Peyer's patch (tissue), 4 donors: ENCODE measurements around the gene AGTR1. TPM values are rescaled to one million over a fixed set of nuclear protein-coding genes. Genes with fewer than 3 reads are reported as not detected.

Experiments used
- DNase-seq, 3 donors: peaks; one replicate each; pipeline ENCODE4 v3.0.0-alpha.2; 2017 to 2019
- H3K27ac ChIP-seq, 4 donors: fragments of 200-600 bp; sonication (generic); one replicate each; pipeline ENCODE4 v1.5.1; 2016 to 2019
- H3K27me3 ChIP-seq, 2 donors: fragments of 200-600 bp; sonication (generic); one replicate each; pipeline ENCODE4 v1.5.1; 2019
- H3K36me3 ChIP-seq, 3 donors: fragments of 200-600 bp; sonication (generic); one replicate each; pipeline ENCODE4 v1.5.1; 2016 to 2019
- H3K4me1 ChIP-seq, 4 donors: fragments of 200-600 bp; sonication (generic); one replicate each; pipeline ENCODE4 v1.5.1; 2016 to 2019
- H3K4me3 ChIP-seq, 4 donors: fragments of 200-600 bp; sonication (generic); 1 replicate in 3 of 4; 2 replicates in 1 of 4; pipeline ENCODE4 v1.5.1; 2016 to 2019; ENCODE audit warnings: mild to moderate bottlenecking in 1 of 4
- H3K9me3 ChIP-seq, 4 donors: fragments of 200-600 bp; sonication (generic); one replicate each; pipeline ENCODE4 v1.5.1; 2016 to 2019; ENCODE audit warnings: mild to moderate bottlenecking in 1 of 4
- POLR2A ChIP-seq, 2 donors: fragments of 450-650 bp; IDR thresholded peaks; one replicate each; pipeline ENCODE4 v1.5.1; 2017; ENCODE audit warnings: antibody characterized with exemption in 2 of 2, mild to moderate bottlenecking in 2 of 2, moderate library complexity in 2 of 2
- total RNA-seq, 4 donors: library from RNA; depleted of rRNA; stranded (reverse); fragments of >200 nt; gene quantifications; one replicate each; pipeline ENCODE4 v1.1.0, GENCODE V29; 2016
- TF ChIP-seq, protein P1 (sequence below), 6 experiments: fragments of 450-650 bp in 4 of 6; fragments of 200-600 bp in 2 of 6; sonication (generic) in 1 of 6; IDR thresholded peaks; one replicate each; pipeline ENCODE4 v1.5.1; 2017 to 2019; ENCODE audit warnings: antibody characterized with exemption in 6 of 6, mild to moderate bottlenecking in 3 of 6, moderate library complexity in 1 of 6

AGTR1 gene
- total RNA-seq, 4 donors from 2014 or later, result 0.70 to 3.8 (median 1.2) TPM; not detected in 1

DNA sequence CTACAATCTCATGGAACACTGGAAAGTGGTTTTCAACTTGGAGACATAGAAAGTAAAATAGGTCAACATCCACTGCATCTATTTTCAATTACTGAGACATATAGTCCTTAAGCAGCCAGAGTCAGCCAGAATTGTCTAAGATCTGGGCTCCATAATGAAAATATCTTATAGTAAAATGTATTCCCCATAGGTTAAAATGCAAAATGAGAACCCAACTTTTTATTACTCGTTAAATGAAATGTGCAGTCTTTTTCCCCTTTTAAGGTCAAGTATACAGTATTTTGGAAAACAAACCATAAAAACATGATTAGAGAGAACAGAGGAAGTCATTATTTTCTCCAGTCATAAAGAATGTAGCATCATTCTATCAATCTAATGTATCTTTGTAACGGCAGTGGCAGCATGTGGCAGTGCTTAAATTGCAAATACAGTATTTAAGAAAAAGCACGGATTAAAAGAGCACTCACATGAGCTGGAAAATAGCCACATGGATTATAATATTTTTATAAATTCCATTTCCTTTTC, 65.5 kb downstream of the AGTR1 start:
- H3K27me3 ChIP-seq, result no peaks in the 10 kb centered on the region
- TF ChIP-seq, protein P1, sequence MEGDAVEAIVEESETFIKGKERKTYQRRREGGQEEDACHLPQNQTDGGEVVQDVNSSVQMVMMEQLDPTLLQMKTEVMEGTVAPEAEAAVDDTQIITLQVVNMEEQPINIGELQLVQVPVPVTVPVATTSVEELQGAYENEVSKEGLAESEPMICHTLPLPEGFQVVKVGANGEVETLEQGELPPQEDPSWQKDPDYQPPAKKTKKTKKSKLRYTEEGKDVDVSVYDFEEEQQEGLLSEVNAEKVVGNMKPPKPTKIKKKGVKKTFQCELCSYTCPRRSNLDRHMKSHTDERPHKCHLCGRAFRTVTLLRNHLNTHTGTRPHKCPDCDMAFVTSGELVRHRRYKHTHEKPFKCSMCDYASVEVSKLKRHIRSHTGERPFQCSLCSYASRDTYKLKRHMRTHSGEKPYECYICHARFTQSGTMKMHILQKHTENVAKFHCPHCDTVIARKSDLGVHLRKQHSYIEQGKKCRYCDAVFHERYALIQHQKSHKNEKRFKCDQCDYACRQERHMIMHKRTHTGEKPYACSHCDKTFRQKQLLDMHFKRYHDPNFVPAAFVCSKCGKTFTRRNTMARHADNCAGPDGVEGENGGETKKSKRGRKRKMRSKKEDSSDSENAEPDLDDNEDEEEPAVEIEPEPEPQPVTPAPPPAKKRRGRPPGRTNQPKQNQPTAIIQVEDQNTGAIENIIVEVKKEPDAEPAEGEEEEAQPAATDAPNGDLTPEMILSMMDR (IDR thresholded peaks at IDR 0.05), result no peak
- TF ChIP-seq POLR2A (IDR thresholded peaks at IDR 0.05), result no peak
- H3K9me3 ChIP-seq, result no peaks in the 10 kb centered on the region
- H3K27ac ChIP-seq, result no peak overlapping the region
- no peaks in the 10 kb centered on the region for H3K36me3 ChIP-seq
- no peaks in the 10 kb centered on the region for H3K4me1 ChIP-seq
- no peak overlapping the region for H3K4me3 ChIP-seq
- DNase-seq, result no peak

DNA sequence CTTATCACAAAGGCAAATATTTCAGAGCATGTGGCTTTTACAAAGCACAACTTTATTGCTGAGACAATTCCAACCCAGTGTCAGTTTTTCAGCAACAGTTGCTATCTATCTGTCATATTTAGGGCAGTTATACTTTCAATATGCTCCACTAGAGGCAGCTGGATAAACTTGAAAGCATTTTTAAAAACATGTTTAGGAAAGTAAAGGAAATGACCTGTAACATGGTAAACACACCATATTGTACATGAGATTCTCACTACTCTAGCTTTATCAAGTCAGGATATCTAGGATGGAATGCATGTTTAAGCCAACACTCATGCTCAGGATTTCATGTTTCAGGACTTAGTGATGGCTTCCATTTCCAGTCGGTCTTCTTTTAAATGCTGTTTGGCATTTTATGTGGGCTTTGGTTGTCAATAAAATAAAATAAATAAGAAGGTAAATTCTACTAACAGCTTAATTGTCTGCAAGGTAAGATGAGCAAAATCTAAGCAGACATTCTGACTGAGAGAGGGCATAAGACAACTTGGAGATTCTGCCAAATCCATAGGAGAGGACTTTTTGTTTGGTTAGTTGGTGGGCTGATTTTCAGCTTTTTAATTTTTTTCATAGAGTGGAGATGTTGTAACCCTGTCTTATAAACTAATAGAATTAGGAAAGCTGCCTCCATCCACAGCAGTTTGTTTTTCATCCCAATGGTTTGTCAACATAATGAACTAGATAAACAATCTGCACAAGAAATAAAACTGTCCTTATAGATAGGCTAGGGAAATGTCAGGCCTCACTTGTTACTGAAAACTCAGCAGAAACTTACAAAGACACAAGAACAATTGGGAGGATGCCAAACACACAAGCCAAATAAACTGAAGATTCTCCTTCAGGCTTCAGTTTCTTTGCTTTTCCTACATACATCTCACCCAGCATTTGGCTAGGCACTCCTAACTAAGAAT, 66.6 kb downstream of the AGTR1 start:
- no peaks in the 10 kb centered on the region for H3K27me3 ChIP-seq
- DNase-seq, result no peak
- H3K4me3 ChIP-seq, result no peak overlapping the region
- no peaks in the 10 kb centered on the region for H3K9me3 ChIP-seq
- no peaks in the 10 kb centered on the region for H3K36me3 ChIP-seq
- H3K27ac ChIP-seq, result no peak overlapping the region
- TF ChIP-seq, protein P1 (IDR thresholded peaks at IDR 0.05), result no peak
- TF ChIP-seq POLR2A (IDR thresholded peaks at IDR 0.05), result no peak
- H3K4me1 ChIP-seq, result no peaks in the 10 kb centered on the region

DNA sequence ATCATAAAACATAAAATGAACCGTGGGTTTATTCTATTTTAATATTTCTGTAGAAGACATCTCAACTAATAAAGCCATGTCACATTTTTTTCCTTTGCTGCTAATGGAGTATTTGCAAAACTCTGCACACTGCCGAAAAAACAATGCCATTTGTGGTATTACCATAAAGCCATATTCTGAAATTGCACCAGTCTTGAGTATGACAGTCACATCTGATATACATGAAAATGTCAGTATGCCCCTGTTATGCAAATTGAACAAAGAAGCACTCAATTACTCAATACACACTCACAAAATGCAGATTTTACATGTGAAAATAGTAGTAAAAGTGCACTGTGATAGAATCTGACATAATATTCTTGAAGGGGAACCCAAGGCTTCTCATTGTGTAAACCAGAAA, 74.7 kb downstream of the AGTR1 start:
- Histone ChIP-seq H3K36me3 (no peaks in the 10 kb centered on the region), H3K4me1 (no peaks in the 10 kb centered on the region), H3K27me3 (no peaks in the 10 kb centered on the region), H3K27ac (no peak overlapping the region), H3K4me3 (no peak overlapping the region), H3K9me3 (no peaks in the 10 kb centered on the region)
- no peak for TF ChIP-seq POLR2A (IDR thresholded peaks at IDR 0.05)
- TF ChIP-seq, protein P1 (IDR thresholded peaks at IDR 0.05), result no peak
- DNase-seq, result no peak

DNA sequence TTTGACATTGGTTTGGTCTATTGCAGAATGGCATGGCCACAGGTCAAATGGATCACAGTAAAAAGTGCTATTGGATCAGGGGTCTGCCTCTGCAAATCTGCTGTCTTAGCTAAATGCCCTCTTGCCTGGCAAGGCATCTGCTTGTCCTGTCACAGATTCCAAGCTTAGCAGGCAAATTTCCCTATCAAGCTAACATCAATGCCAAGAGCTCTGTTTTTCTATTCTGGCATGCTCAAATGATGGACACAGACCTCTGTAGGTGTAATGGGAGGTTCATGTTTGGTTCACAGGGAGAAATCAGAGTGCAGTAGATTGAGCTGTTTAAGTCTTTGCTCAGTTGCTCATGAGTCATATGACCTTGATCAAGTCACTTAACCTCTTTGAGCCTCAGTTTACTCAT, 75.1 kb downstream of the AGTR1 start:
- TF ChIP-seq POLR2A (IDR thresholded peaks at IDR 0.05), result no peak
- TF ChIP-seq, protein P1 (IDR thresholded peaks at IDR 0.05), result no peak
- H3K9me3 ChIP-seq, result no peaks in the 10 kb centered on the region
- no peaks in the 10 kb centered on the region for H3K36me3 ChIP-seq
- no peak overlapping the region for H3K27ac ChIP-seq
- H3K27me3 ChIP-seq, result no peaks in the 10 kb centered on the region
- DNase-seq, result no peak
- H3K4me3 ChIP-seq, result no peak overlapping the region
- no peaks in the 10 kb centered on the region for H3K4me1 ChIP-seq

DNA sequence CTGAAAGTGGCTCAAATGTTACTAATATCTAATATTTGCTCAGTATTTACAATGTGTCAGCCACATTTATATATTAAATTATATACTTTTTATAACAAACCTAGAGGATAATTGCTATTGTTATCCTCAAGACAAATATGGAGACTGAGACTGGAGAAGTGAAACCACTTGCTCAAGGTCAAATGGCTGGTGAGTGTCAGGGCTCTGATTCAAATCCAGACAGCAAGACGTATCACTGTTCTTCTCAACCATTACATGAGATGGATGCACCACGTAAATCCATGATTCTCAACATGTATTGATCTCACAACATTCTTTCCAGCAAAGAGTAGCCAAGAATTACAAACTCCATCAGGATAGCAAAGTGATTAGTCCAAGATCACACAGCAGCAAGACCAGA, 76.1 kb downstream of the AGTR1 start:
- no peak overlapping the region for H3K4me3 ChIP-seq
- no peaks in the 10 kb centered on the region for H3K4me1 ChIP-seq
- H3K9me3 ChIP-seq, result no peaks in the 10 kb centered on the region
- DNase-seq, result no peak
- TF ChIP-seq POLR2A (IDR thresholded peaks at IDR 0.05), result no peak
- TF ChIP-seq, protein P1 (IDR thresholded peaks at IDR 0.05), result no peak
- no peaks in the 10 kb centered on the region for H3K27me3 ChIP-seq
- no peak overlapping the region for H3K27ac ChIP-seq
- no peaks in the 10 kb centered on the region for H3K36me3 ChIP-seq
